ENCODE results near the gene SPZ1.
"Not testable (repeated sequence)": the region's sequence is repeated elsewhere in the genome, so short reads cannot be mapped to it uniquely, and the experiment has no call there.

The SPZ1 gene

DNA sequence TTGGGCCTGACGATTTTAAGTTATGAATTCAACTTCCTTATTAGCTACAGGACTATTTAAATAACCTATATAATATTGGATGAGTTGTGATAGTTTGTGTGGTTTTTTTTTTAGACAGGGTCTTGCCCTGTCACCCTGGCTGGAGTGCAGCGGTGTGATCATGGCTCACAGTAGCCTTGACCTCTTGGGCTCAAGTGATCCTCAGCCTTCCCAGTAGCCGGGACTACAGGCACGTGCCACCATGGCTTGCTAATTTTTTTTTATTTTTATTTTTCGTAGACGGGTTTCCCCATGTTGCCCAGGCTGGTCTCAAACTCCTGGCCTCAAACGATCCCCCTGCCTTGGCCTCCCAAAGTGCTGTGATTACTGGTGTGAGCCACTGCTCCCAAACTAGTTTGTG is 17.6 kb downstream of the SPZ1 start:
- DNase-seq (ENCODE audit: low read depth in 3 of 3, low spot score in 1 of 3) = no peak

DNA sequence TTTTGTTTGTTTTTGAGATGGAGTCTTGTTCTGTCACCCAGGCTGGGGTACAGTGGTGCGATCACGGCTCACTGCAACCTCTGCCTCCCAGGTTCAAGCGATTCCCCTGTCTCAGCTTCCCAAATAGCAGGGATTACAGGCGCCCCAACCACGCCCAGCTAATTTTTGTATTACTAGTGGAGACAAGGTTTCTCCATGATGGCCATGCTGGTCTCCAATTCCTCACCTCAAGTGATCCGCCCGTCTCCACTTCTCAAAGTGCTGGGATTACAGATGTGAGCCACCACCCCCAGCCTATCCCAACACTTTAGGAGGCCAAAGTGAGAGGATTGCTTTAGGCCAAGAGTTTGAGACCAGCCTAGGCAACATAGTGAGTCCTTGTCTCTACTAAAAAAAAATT is 19.3 kb downstream of the SPZ1 start:
- no peak for DNase-seq (ENCODE audit: low read depth in 3 of 3, low spot score in 1 of 3)

DNA sequence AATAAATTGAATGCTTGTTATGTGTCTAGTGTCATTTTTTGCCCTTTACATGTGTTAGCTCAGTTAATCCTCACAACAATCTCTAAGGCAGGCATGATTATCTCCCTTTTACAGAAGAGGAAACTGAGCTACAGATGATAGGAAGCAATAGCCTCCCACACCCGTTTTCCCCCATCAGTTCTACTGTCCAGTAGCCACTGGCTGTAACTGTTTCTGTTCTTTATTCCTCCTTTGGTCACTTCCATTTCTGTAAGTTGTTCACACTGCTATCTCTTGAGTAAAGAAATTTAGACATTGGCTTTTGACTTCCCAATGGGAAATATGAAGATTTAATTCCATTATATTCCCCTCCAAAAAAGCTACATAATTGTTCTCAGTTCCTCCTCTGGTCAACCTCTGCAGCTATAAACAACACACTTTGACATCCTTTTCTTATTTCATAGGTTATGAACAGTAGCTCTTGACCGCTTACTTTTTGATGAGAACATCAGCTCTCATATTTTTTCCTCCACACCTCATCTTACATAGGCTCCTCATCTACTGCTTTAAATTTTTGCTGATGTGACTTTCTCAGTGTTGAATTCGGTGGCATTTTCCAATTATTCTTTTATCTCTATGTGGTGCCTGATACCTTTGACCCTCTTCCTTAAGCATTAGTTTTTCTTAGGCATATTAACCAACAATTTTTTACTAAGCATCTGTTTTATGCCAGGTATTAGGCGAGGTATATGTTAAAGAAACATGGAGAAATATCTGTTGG is 21.4 kb downstream of the SPZ1 start:
- DNase-seq (ENCODE audit: low read depth in 3 of 3, low spot score in 1 of 3) = no peak

DNA sequence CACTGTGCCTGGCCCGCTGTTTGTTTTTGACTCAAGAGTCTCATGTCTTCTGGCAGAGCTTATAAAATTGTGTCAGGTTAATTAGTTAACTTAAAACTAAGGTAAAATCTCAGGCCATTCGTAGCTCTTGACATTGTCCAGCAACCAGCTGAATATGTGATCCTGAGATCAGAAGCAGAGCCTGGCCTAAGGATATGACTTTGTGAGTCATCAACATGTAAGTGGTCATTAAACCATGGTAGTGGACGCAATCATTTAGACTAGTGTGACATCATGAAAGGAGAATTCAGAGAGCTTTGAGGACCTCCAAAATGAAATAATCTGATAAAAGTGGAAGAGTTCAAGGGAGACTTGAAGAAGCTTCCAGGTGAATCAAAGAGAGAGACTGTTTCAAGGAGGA is 23.3 kb downstream of the SPZ1 start:
- DNase-seq (ENCODE audit: low read depth in 3 of 3, low spot score in 1 of 3) = no peak

DNA sequence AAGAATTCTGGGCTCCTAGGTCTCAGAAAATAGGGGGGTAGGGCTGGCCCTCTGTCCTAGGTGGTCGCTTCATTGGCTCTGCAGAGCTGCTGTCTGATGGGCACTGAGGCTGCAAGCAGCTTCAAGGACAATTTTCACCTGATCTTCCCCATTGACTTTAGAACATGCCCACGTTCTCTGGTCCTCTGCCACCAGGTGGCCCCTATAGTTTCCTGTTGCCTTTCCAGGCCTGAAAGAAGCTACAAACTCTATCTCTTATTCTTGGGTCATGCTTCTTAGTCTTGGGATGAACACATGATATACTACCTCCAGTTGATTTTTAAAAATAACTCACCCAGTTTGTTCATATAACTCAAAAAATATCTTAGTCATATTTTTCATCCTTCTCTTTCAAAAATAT is 26.3 kb downstream of the SPZ1 start:
- DNase-seq (ENCODE audit: low read depth in 3 of 3, low spot score in 1 of 3) = peak in 1 of 3 donors; percentile 2

DNA sequence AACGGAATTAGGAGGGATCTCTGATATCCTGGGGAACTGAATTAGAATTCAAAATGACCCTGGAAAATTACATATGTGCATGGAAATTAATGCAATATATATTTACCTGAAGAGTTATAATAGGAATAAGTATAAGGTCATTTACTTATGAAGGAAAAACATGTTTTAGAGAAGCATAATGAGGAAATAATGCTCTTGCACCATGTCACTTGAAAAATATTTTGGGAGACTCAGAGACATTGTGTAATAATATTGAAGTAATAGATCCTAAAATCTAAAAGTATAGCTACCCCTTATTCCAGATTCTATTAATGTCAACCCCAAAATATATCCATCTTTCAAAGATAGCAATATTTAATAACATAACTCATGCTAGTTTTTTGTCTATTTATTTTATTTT is 28.4 kb downstream of the SPZ1 start:
- DNase-seq (ENCODE audit: low read depth in 3 of 3, low spot score in 1 of 3) = no peak

DNA sequence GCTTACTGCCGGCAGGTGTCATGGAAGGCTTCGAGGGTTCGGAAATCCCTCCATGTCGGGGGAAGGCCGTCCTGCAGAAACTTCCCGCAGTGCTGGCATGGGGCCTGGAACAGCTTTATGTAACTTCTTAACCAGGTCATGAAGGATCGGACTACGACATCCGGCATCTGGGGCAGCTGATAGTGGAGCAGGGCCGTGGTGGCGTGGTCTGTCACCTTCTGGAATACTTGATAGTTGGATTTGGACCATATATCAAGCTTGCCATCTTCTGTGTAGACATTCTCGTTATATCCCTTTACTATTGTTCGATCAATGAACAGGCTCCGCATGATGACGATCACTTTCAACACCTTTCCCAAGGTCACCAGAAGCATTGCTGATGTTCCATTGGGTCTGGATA is 31.2 kb downstream of the SPZ1 start:
- not testable (repeated sequence) for DNase-seq (ENCODE audit: low read depth in 3 of 3, low spot score in 1 of 3)

DNA sequence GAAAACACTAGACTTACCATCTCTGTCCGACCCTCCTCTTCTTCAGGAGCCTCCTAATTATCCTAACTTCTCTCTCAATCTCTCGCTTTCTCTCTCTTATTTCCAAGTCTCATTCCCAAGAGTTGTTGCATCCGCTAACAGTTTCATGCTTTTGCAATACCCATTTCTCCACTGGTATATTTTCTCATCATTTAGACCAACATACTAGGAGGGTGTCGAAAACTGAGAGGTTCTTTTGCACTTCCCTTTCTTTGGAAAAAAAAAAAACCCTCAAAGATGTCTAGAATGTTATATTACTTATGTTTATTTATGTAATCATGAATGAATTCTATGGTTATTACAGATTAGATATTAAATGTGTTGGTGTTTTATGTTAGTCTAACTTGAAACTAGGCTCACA is 35.9 kb downstream of the SPZ1 start:
- no peak for DNase-seq (ENCODE audit: low read depth in 3 of 3, low spot score in 1 of 3)

DNA sequence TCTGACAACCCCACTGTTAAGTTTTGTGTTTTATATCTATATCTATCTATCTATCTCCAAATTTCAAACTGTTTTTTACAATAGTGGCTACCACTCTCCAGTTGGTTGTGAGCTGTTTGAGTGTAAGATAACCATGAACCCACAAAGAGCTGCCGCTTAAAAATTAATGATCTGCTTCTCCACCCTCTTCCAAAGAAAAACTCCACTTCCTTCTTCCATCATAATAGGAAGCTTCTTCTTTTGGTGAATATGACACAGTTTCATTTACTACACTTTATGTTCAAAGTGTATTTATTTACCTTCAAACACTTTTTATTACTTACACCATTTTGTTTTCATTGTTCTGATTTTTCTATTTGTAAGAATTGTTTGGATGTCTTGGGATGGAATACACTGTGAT is 37.9 kb downstream of the SPZ1 start:
- no peak for DNase-seq (ENCODE audit: low read depth in 3 of 3, low spot score in 1 of 3)

DNA sequence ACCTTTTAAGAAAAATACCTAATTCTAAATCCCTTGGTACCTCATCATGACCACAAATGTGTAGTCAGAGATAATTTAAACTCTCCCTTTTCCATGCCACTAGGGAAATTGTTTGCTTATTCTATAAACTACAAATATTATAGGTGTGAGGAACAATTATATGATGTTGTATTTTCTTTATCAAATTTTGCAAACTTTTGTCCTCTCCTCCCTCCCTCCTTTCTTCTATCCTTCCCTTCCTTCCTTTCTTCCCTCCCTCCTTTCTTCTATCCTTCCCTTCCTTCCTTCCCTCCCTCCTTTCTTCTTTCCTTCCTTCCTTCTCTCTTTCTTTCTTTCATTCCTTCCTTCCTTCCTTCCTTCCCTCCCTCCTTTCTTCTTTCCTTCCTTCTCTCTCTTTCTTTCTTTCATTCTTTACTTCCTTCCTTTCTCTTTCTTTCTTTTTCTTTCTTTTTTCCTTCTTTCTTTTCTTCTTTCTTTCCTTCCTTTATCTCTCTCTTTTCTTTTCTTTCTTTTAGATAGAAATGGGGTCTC is 41.2 kb downstream of the SPZ1 start:
- no peak for DNase-seq (ENCODE audit: low read depth in 3 of 3, low spot score in 1 of 3)

DNA sequence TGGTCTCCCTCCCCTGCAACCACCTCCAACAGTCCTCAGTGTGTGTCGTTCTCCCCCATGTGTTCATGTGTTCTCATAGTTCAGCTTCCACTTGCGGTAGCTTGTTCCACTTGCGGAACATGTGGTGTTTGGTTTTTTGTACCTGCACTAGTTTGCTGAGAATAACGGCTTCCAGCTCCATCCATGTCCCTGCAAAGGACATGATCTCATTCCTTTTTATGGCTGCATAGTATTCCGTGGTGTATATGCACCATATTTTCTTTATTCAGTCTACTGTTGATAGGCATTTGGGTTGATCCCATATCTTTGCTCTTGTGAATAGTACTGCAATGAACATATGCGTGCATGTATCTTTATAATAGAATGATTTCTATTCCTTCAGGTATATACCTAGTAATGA is 45.1 kb downstream of the SPZ1 start:
- no peak for DNase-seq (ENCODE audit: low read depth in 3 of 3, low spot score in 1 of 3)

DNA sequence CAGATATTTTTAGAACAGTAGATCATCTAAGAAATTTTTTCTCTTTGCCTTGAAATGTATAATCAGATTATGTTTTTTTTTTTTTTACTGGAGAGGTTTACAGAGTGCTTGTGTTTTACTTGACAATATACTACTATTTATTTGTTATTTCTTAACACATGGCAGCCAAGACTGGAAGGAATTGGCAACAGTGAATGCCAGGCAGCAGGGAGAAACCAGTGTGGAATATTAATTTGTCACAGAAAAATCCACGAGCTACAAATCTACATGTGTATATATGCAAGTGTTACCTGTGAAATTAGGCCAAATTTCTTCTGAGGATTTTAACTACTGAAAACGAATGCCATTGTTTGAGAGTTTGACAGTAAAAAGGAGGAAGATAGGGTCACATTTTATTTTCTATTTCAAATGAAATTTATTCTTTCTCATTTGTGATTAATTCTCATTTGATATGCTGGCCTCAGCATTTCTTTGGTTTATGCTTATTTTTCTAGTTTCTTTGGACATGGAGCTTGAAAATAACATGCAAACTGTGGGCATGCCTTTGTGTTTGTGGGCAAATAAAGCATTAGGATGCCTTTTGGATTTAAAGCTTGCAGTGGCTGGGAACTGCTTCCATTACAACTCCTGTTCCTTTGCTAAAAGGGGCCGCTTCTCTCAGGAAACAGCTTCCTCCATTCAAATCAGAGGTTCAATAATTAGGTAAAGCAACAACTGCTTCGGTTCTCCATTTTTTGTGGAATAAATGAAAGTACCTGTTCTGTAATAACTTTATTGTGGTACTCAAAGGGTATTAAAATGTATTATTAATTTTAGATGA is 49.1 kb downstream of the SPZ1 start:
- no peak for DNase-seq (ENCODE audit: low read depth in 3 of 3, low spot score in 1 of 3)

DNA sequence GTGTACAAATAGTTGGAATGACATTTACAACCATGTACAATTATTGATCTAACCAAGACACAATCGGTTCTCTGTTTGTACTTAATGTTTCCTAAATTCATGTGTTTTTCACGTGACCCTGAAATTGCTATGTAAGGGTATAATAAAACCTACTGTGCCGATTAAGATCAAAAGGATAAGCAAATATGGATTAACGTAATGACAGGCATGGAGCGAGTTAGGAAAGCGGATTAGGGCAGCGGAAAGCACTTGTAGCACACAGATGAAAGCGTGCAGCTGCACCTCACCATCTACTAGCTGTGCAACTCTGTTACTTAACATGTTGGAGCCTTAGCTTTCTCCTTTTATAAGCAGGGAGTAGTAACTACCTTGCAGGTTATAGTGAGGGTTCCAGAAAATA is 49.7 kb downstream of the SPZ1 start:
- no peak for DNase-seq (ENCODE audit: low read depth in 3 of 3, low spot score in 1 of 3)

DNA sequence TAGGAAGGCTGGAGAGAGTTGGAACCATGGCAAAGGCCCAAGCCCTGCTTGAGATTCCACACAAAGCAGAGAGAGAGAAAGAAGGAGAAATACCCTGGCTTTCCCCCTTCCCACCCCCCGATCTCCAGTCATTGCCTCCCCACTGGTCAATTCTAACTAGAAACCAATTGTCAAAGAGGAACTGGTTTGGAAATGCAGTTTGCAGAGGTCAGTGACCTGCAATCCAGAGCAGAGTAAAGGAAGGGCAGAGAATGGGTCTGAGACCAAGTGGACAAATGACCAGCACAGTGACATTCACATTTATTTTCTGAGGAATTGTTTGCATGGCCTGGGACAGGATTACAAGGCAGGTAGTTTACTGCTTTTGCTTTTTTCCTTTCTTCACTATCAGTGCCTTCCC is 50.6 kb downstream of the SPZ1 start:
- no peak for DNase-seq (ENCODE audit: low read depth in 3 of 3, low spot score in 1 of 3)
